HL-60 (cell line): Measurements from ENCODE around the gene SOX6.

Experiments used
- POLR2AphosphoS5 ChIP-seq: IDR thresholded peaks from 2 replicates; pipeline ENCODE4 v1.6.1; 2012; ENCODE audit warnings: low read depth
- TF ChIP-seq, protein P1 (sequence below): IDR thresholded peaks from one replicate; pipeline ENCODE4 v1.5.1; 2011; ENCODE audit warnings: low read length, control low read depth, inconsistent platforms; ENCODE audit not compliant: insufficient read depth
- TF ChIP-seq, protein P2 (sequence below): IDR thresholded peaks from 2 replicates; pipeline ENCODE4 v1.6.1; 2012; ENCODE audit warnings: low read depth; ENCODE audit not compliant: insufficient replicate concordance

DNA sequence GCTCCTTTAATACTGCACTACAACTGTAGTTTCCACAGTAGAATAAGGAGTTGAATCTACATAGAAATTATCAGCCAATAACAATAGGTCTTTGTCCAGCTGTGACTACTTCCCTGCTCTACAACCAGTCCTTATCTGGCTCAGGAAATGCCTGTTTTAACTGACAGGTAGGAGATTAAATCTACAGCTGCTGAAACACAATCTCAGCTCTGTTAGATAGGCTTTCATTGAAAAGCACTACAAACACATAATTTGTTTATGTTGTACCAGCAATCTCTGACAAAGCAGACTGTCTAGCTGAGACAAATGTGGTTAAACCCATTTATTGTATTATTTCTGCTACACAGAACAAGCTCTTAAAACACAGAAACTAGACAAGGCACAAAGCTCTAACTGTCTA, 230.0 kb downstream of the SOX6 start:
- TF ChIP-seq, protein P1, sequence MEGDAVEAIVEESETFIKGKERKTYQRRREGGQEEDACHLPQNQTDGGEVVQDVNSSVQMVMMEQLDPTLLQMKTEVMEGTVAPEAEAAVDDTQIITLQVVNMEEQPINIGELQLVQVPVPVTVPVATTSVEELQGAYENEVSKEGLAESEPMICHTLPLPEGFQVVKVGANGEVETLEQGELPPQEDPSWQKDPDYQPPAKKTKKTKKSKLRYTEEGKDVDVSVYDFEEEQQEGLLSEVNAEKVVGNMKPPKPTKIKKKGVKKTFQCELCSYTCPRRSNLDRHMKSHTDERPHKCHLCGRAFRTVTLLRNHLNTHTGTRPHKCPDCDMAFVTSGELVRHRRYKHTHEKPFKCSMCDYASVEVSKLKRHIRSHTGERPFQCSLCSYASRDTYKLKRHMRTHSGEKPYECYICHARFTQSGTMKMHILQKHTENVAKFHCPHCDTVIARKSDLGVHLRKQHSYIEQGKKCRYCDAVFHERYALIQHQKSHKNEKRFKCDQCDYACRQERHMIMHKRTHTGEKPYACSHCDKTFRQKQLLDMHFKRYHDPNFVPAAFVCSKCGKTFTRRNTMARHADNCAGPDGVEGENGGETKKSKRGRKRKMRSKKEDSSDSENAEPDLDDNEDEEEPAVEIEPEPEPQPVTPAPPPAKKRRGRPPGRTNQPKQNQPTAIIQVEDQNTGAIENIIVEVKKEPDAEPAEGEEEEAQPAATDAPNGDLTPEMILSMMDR = no peak
- TF ChIP-seq, protein P2, sequence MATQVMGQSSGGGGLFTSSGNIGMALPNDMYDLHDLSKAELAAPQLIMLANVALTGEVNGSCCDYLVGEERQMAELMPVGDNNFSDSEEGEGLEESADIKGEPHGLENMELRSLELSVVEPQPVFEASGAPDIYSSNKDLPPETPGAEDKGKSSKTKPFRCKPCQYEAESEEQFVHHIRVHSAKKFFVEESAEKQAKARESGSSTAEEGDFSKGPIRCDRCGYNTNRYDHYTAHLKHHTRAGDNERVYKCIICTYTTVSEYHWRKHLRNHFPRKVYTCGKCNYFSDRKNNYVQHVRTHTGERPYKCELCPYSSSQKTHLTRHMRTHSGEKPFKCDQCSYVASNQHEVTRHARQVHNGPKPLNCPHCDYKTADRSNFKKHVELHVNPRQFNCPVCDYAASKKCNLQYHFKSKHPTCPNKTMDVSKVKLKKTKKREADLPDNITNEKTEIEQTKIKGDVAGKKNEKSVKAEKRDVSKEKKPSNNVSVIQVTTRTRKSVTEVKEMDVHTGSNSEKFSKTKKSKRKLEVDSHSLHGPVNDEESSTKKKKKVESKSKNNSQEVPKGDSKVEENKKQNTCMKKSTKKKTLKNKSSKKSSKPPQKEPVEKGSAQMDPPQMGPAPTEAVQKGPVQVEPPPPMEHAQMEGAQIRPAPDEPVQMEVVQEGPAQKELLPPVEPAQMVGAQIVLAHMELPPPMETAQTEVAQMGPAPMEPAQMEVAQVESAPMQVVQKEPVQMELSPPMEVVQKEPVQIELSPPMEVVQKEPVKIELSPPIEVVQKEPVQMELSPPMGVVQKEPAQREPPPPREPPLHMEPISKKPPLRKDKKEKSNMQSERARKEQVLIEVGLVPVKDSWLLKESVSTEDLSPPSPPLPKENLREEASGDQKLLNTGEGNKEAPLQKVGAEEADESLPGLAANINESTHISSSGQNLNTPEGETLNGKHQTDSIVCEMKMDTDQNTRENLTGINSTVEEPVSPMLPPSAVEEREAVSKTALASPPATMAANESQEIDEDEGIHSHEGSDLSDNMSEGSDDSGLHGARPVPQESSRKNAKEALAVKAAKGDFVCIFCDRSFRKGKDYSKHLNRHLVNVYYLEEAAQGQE = no peak
- TF ChIP-seq POLR2AphosphoS5 = no peak
